CD14-positive monocyte (primary cell): ENCODE measurements around the gene EPHA7. TPM values are rescaled to one million over a fixed set of nuclear protein-coding genes. Genes with fewer than 3 reads are reported as not detected.

Source experiments
- DNase-seq, 3 donors: peaks; one replicate each; pipeline ENCODE4 v3.0.0-alpha.2; 2011 to 2022
- H2AFZ ChIP-seq: 2 replicates; pipeline ENCODE4 v1.6.0; 2012; ENCODE audit warnings: mild to moderate bottlenecking, low read depth, low read length, inconsistent platforms; ENCODE audit not compliant: insufficient read depth, poor library complexity, severe bottlenecking
- H3K27ac ChIP-seq, 2 donors: 1 replicate in 1 of 2; 2 replicates in 1 of 2; pipeline ENCODE4 v1.5.1; 2012 to 2013; ENCODE audit warnings: low read length in 2 of 2, control low read depth in 1 of 2, inconsistent platforms in 1 of 2, low read depth in 1 of 2, mild to moderate bottlenecking in 1 of 2
- H3K27me3 ChIP-seq, 2 donors: one replicate each; pipeline versions ENCODE4 v1.6.0 to v1.6.1; 2011 to 2013; ENCODE audit warnings: low read length in 2 of 2; ENCODE audit not compliant: control insufficient read depth in 2 of 2, insufficient read depth in 2 of 2
- H3K36me3 ChIP-seq, 2 donors: replicated peaks in 1 of 2; 1 replicate in 1 of 2; 2 replicates in 1 of 2; pipeline versions ENCODE4 v1.5.1 to v1.6.1; 2012 to 2013; ENCODE audit warnings: low read length in 2 of 2, control low read depth in 1 of 2, inconsistent platforms in 1 of 2, mild to moderate bottlenecking in 1 of 2; ENCODE audit not compliant: insufficient read depth in 2 of 2, control insufficient read depth in 1 of 2
- H3K4me1 ChIP-seq, 2 donors: 1 replicate in 1 of 2; 2 replicates in 1 of 2; pipeline versions ENCODE4 v1.5.1 to v1.6.1; 2012 to 2013; ENCODE audit warnings: low read length in 2 of 2, control low read depth in 1 of 2, inconsistent platforms in 1 of 2, mild to moderate bottlenecking in 1 of 2, moderate library complexity in 1 of 2; ENCODE audit not compliant: insufficient read depth in 2 of 2, control insufficient read depth in 1 of 2
- H3K4me2 ChIP-seq: replicated peaks from 2 replicates; pipeline ENCODE3; 2012; ENCODE audit warnings: low read length, moderate library complexity, mild to moderate bottlenecking; ENCODE audit not compliant: poor library complexity, severe bottlenecking; ENCODE audit errors: extremely low read depth
- H3K4me3 ChIP-seq, 3 experiments: fragments of 200-600 bp in 1 of 3; sonication (generic) in 1 of 3; replicated peaks in 1 of 3; 1 replicate in 2 of 3; 2 replicates in 1 of 3; pipeline ENCODE4 v1.5.1; 2011 to 2013; ENCODE audit warnings: low read length in 3 of 3, mild to moderate bottlenecking in 3 of 3, control low read depth in 2 of 3, low read depth in 2 of 3, inconsistent platforms in 1 of 3, moderate library complexity in 1 of 3
- H3K79me2 ChIP-seq: 2 replicates; pipeline ENCODE4 v1.6.0; 2012; ENCODE audit warnings: mild to moderate bottlenecking, control low read depth, inconsistent platforms, low read length, moderate library complexity; ENCODE audit not compliant: insufficient read depth
- H3K9ac ChIP-seq: 2 replicates; pipeline ENCODE4 v1.6.0; 2017; ENCODE audit warnings: low read length, mild to moderate bottlenecking; ENCODE audit not compliant: insufficient read depth, poor library complexity, severe bottlenecking
- H3K9me3 ChIP-seq, 2 donors: replicated peaks in 1 of 2; 1 replicate in 1 of 2; 2 replicates in 1 of 2; pipeline versions ENCODE4 v1.5.1 to v1.6.1; 2012 to 2013; ENCODE audit warnings: low read length in 2 of 2, control low read depth in 1 of 2; ENCODE audit not compliant: control insufficient read depth in 1 of 2, insufficient read depth in 1 of 2
- H4K20me1 ChIP-seq: 2 replicates; pipeline ENCODE4 v1.6.0; 2012; ENCODE audit warnings: mild to moderate bottlenecking, low read length, control low read depth, moderate library complexity; ENCODE audit not compliant: insufficient read depth
- H3K27ac Mint-ChIP-seq, 7 donors: one replicate each; pipeline ENCODE4 v1.8.0; 2020; ENCODE audit warnings: mild to moderate bottlenecking in 7 of 7, mixed read lengths in 7 of 7, moderate library complexity in 6 of 7, inconsistent platforms in 2 of 7
- H3K27me3 Mint-ChIP-seq, 3 donors: one replicate each; pipeline ENCODE4 v1.8.0; 2021 to 2022; ENCODE audit warnings: low read depth in 3 of 3, mild to moderate bottlenecking in 3 of 3, mixed read lengths in 3 of 3, moderate library complexity in 3 of 3, inconsistent platforms in 1 of 3
- H3K36me3 Mint-ChIP-seq, 2 donors: one replicate each; pipeline ENCODE4 v1.8.0; 2020; ENCODE audit warnings: mixed read lengths in 2 of 2, inconsistent platforms in 1 of 2, mild to moderate bottlenecking in 1 of 2
- H3K4me1 Mint-ChIP-seq: one replicate; pipeline ENCODE4 v1.8.0; 2020; ENCODE audit warnings: mild to moderate bottlenecking, mixed read lengths
- H3K4me3 Mint-ChIP-seq, 2 donors: one replicate each; pipeline ENCODE4 v1.8.0; 2020; ENCODE audit warnings: mild to moderate bottlenecking in 2 of 2, mixed read lengths in 2 of 2, moderate library complexity in 1 of 2
- H3K9me3 Mint-ChIP-seq, 7 donors: one replicate each; pipeline ENCODE4 v1.8.0; 2020 to 2022; ENCODE audit warnings: mixed read lengths in 7 of 7, mild to moderate bottlenecking in 6 of 7, moderate library complexity in 6 of 7, inconsistent platforms in 2 of 7
- CTCF ChIP-seq: fragments of 200-600 bp; IDR thresholded peaks from one replicate; pipeline ENCODE4 v1.8.0; 2022; ENCODE audit warnings: antibody characterized with exemption, mild to moderate bottlenecking
- WGBS: methylation state at CpG from one replicate; pipeline ENCODE4 v1.1.5; 2013; ENCODE audit warnings: missing lambda C conversion rate; ENCODE audit not compliant: insufficient coverage; 5-methylcytosine and 5-hydroxymethylcytosine counted together
- intact Hi-C, 2 donors: fragments of 100-400 bp; cut with micrococcal nuclease; formaldehyde crosslinking; loops; one replicate each; pipeline versions ENCODE4 v1.15.0 to v1.15.1; 2023
- polyA plus RNA-seq, 3 donors: library from polyadenylated mRNA; depleted of rRNA in 1 of 3; unstranded in 2 of 3; stranded (reverse) in 1 of 3; fragments of 300-500 nt in 2 of 3; fragments of >200 nt in 1 of 3; fragmentation: Illumina TruSeq in 2 of 3; gene quantifications; 1 replicate in 2 of 3; 2 replicates in 1 of 3; pipeline ENCODE4 v1.2.3, GENCODE V29; 2012 to 2021

Gene EPHA7
- polyA plus RNA-seq, 3 donors, result not detected

- H2AFZ ChIP-seq, result no peak overlapping the region
- no peaks in the 10 kb centered on the region for H3K79me2 ChIP-seq
- Mint-ChIP-seq H3K4me1 (no peaks in the 10 kb centered on the region), H3K4me3 (no peak overlapping the region), H3K36me3 (no peaks in the 10 kb centered on the region), H3K9me3 (no peaks in the 10 kb centered on the region), H3K27ac (peak overlapping the region in 1 of 7 donors; percentile 17), H3K27me3 (no peaks in the 10 kb centered on the region)
- WGBS, result 33% methylated on average over 1 of the region's 2 CpGs
- H3K4me1 ChIP-seq, result no peaks in the 10 kb centered on the region
- no peak overlapping the region for H3K4me3 ChIP-seq
- H3K9ac ChIP-seq, result no peak overlapping the region
- no peaks in the 10 kb centered on the region for H3K36me3 ChIP-seq
- H3K27ac ChIP-seq, result no peak overlapping the region
- H3K9me3 ChIP-seq, result no peaks in the 10 kb centered on the region
- DNase-seq, result no peak
- TF ChIP-seq CTCF, result no peak
- no peaks in the 10 kb centered on the region for H3K27me3 ChIP-seq
- intact Hi-C loops, result no loop called here
- H4K20me1 ChIP-seq, result no peaks in the 10 kb centered on the region
- H3K4me2 ChIP-seq, result no peak overlapping the region
These were observed 158.5 kb downstream of the EPHA7 start for GRCh38 chr6:93260881-93261280.

GRCh38 chr6:93259332-93259731, 160.0 kb downstream of the EPHA7 start:
- Histone ChIP-seq H4K20me1 (no peaks in the 10 kb centered on the region), H3K9ac (no peak overlapping the region), H3K27me3 (no peaks in the 10 kb centered on the region), H3K4me3 (no peak overlapping the region), H3K4me1 (no peaks in the 10 kb centered on the region), H3K9me3 (no peaks in the 10 kb centered on the region), H3K4me2 (no peak overlapping the region), H3K27ac (no peak overlapping the region), H3K36me3 (no peaks in the 10 kb centered on the region), H2AFZ (no peak overlapping the region), H3K79me2 (no peaks in the 10 kb centered on the region)
- Mint-ChIP-seq H3K36me3 (no peaks in the 10 kb centered on the region), H3K9me3 (peaks cover 0 to 4% (median 0%) of the 10 kb centered on the region in 7 donors), H3K27me3 (no peaks in the 10 kb centered on the region), H3K27ac (no peak overlapping the region), H3K4me3 (no peak overlapping the region), H3K4me1 (no peaks in the 10 kb centered on the region)
- DNase-seq, result no peak
- no peak for TF ChIP-seq CTCF
- intact Hi-C loops, result no loop called here
- WGBS, result 89% methylated on average over 1 of the region's 3 CpGs
